ENCODE results near the gene OR51E2.

OR51E2 gene

DNA sequence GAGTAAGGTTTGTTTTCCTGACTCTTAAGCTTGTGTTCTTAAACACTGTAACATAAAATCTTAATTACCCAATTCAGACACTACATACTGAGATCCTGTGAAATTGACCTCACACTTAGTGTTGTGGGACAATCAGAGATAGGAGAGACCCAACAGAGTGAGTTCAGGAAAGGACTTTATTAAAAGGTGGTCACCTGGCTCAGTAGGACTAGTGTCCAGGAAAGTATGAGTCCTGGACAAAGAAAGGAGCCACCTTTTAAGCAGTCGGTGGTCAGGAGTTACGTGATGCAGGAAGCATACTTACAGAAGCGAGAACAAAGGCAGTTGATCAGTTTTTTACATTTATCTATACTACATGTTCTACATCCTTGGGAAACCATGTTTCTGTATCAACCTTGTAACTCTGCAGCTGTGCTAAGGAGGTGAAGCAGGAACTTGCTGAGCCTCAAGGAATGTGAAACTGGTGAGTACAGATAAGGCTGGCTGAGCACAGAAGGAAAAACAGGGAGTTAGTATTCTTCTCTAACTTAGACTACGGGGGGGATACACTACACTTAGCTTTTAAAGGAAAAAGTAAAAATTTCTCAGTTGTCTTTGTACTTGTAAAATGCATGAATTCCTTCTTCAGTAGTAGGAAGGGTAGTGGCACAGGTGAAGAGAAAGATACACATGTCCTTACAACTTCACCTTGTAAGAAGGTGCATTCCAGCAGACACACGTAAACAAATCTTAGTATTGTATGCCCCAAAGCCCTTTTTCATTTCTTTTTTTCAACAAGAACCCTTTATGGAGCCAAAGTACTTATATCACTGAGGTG, 38.8 kb downstream of the OR51E2 start:
- DNase-seq = no peak

GRCh38 chr11:4654635-4655369, 42.9 kb downstream of the OR51E2 start:
- DNase-seq = no peak

DNA sequence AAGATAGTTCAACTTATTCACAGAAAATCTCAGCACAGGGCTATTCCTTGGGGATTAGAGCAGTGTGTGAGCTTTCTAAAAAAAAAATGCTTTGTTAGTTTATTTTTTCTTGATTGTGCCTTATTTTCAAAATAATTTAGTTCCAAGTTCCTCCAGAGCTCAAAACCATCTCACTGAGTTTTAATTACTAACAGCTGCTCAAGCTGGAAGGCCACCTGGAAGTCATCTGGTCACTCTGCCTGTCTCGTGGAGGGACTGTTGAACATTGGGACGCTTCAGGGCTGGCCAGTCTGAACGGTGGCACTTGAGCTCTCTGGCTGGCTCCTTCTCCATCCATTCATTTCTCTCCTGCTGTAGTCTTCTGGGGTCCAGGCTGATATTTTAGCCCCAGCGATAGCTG, 49.9 kb downstream of the OR51E2 start:
- DNase-seq = no peak

GRCh38 chr11:4645974-4646373, 51.7 kb downstream of the OR51E2 start:
- DNase-seq = no peak

- no peak for DNase-seq
Measured at GRCh38 chr11:4644233-4644632, 53.4 kb downstream of the OR51E2 start.

DNA sequence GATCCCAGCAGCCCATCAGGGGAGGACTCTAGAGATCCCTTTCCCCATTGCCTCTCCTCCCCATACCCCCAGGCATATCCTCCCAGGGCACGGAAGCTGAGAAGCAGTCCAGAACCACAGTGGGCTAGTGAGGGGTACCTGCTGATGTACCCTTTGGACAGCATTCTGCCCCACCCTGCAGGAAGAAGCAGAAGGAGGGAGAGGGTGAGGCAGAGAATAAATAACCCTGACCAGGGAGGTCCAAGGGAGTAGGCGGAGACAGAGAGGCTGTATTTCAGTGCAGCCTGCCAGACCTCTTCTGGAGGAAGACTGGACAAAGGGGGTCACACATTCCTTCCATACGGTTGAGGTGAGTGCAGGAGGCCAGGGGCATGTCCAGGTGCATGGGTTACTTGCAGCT, 54.0 kb downstream of the OR51E2 start, which contains the start of gene OR51E1:
Gene OR51E1, plus strand, starts transcription at position 301 of the 400 bp plus-strand sequence. CDS start 8,545 bp downstream, outside the sequence.
- no peak for DNase-seq

DNA sequence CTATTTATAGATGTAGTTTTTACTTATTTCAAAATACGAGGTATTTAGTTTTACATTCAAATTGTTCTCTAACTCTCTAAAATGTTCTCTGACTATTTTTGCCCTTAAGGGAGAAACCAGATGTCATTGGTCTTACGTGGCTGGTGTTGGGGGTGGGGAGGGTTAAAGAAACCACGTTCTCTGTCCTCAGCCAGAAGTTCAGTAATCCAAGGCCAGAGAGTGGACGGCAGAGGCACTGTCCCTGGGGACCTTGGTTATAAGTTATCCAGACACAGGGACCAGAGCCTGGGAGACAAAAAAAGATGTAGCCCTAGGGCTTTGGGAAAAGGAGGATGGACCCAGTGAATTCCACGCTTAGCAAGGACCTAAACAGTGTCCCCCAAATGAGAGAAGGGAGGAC, 54.6 kb downstream of the OR51E2 start:
- no peak for DNase-seq

DNA sequence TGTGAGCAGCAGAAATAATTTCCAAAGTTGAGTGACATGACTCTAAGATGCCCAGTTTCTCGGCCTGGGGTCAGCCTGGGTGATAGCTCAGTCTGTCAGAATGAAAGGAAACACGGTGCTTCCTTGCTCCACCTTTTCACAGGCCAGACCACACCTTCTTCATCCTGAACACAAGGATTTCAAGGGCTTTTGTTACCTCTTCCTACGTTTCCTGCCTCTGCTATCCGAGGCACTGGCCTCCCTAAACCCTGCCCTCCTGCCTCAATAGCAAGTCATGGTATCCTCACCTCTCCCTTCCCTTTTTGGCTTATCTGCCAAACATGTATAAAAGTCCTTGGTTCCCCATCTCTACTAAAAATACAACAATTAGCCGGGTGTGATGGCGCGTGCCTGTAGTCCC, 55.6 kb downstream of the OR51E2 start:
- DNase-seq = no peak

GRCh38 chr11:4641501-4641900, 56.2 kb downstream of the OR51E2 start:
- DNase-seq = no peak

DNA sequence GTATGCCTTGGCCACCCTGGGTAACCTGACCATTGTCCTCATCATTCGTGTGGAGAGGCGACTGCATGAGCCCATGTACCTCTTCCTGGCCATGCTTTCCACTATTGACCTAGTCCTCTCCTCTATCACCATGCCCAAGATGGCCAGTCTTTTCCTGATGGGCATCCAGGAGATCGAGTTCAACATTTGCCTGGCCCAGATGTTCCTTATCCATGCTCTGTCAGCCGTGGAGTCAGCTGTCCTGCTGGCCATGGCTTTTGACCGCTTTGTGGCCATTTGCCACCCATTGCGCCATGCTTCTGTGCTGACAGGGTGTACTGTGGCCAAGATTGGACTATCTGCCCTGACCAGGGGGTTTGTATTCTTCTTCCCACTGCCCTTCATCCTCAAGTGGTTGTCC, 57.7 kb downstream of the OR51E2 start:
- DNase-seq = no peak

GRCh38 chr11:4637662-4638047, 60.0 kb downstream of the OR51E2 start:
- no peak for DNase-seq

DNA sequence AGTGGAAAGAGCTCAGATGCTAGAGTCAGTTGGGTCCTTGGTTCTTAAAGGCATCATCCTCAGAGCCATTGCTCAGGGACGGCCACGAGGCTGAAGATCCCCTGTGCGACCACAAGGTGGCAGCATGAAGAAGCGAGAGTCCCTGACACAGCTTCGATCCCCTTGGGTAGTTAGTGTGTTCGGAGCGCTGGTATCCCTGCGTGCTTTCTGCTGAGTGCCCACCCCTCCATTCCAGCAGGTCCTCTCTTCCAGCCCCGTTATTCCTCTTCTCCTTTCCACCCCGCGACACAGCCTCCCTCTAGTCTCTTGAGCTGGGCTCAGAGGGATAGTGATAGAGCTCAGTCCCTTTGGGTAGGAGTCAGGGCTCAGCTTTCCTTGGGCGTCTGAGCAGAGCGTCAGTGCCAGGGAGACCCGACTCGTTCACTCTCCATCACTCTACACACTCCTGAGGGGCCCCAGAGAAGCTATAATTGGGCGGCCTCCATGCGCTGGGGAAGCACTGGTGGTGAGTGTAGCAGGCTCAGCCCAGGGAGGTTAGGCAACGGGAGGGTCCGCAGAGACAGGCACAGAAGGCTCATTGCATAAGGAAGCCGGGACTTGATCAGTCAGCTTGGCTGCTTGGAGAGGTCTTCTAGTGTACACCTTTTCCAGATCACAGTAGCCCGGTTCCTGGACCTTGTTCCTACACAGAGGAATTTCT, 60.5 kb downstream of the OR51E2 start, which contains the start of gene OR51D1:
Gene OR51D1, plus strand, starts transcription at position 516 of the 700 bp plus-strand sequence. CDS start 2,314 bp downstream, outside the sequence.
- DNase-seq = peak; percentile 61

- DNase-seq = no peak
Measured at GRCh38 chr11:4636136-4636535, 61.5 kb downstream of the OR51E2 start.
